ENCODE measurements around the gene IL1RN.

IL1RN gene

GRCh38 chr2:113127646-113128570 is 510 bp downstream of the IL1RN start:
- peak; percentile 67 to 83 (median 80) for DNase-seq

GRCh38 chr2:113129519-113130078 is 2.2 kb downstream of the IL1RN start:
- DNase-seq = no peak

DNA sequence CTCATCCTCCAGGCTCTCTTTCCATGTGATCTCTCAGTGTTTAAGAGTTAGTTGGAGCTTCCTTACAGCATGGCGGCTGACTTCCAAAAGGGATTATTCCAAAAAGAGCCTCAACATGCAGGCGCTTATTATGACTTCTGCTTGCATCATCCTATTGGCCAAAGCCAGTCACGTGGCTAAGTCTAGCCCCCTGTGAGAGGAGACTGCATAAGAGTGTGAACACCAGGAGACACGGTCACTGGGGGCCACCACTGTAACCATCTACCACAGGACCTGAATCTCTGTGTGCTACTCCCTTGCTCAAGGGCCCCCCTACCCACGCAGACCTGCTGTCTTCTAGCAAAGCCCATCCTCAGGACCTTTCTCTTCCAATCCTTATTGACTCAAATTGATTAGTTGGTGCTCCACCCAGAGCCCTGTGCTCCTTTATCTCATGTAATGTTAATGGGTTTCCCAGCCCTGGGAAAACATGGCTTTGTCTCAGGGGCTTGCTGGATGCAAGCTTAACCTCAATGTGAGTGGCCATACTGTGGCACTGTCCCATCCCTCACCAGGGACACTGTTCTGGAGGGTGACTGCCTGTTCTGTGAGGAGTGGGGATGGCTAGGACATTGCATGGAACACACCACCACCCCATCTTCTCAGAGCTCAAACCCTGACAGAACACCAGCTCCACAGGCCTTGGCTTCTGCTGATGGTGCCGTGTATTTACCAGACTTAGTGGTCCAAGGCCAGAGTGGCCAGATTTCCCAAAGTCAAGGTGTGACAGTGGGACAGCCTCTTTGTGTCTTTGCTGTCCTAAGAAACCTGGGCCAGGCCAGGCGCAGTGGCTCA is 4.2 kb downstream of the IL1RN start:
- no peak for DNase-seq

GRCh38 chr2:113132414-113133021 is 5.1 kb downstream of the IL1RN start:
- no peak for DNase-seq

- DNase-seq = peak in 1 of 4 experiments; percentile 24
Measured at GRCh38 chr2:113133704-113134598, 6.6 kb downstream of the IL1RN start.

DNA sequence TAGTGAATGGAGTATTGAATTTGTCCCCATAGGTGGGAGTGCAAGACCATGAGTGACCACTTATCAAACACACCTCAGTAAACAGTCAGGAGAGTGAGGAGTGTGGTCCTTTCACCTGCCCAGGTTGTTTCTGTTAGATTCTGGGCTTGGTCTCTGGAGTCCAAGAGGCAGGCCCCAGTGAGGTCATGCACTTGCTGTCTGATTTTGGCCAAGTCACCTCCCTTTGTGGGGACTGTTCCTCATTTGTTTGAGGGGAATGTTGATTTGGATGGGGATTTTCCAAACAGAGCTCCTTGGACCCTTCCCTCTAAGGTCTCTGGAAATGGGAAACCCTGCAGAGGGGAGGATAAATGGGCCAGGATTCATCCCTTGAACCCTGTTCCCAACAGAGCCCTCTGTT is 7.3 kb downstream of the IL1RN start:
- peak in 3 of 4 experiments; percentile 48 to 51 (median 50) for DNase-seq

- DNase-seq = peak in 1 of 4 experiments; percentile 39
Measured at GRCh38 chr2:113135317-113135716, 7.9 kb downstream of the IL1RN start.

- peak; percentile 72 to 81 (median 76) for DNase-seq
Measured at GRCh38 chr2:113136828-113137775, 9.7 kb downstream of the IL1RN start.

GRCh38 chr2:113137827-113138226 is 10.4 kb downstream of the IL1RN start:
- no peak for DNase-seq

DNA sequence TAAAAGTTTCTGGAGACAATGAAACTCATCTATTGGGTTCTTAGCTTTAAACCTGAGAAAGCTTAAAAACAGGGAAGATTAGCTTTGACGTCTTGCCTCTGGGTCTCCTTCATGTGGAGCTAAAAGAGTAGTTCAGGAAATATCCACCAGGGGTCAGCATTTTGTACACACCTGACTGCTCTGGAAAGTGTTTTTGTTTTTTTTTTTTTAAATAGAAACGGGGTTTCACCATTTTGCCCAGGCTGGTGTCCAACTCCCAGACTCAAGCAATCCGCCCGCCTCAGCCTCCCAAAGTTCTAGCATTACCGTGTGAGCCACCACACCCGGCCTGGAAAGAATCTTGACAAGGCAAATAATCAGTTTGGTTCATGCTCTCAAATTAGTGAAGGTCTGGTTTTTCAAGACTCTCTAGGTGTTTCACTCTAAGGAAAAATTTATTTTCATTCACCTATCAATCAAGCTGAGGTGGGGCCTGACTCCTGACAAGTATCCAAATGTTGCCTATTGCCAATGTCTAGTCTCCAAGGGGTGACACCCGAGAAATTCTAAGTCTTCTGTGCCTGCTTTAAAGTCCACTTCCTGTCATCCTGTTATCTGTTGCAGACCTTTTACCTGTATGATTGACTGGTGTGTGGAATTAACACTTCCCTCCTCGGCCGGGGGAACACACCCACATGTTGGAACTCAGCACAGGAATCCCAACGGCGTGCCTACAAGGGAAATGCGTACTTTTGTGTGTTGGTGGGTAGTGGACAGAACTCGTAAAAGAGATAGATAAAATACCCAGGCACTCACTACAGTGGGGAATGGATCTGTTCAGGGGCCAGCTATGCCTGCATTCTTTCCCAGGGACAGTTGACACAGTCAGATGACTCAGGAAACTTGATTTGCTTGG is 11.3 kb downstream of the IL1RN start:
- DNase-seq = peak; percentile 78 to 86 (median 82)

DNA sequence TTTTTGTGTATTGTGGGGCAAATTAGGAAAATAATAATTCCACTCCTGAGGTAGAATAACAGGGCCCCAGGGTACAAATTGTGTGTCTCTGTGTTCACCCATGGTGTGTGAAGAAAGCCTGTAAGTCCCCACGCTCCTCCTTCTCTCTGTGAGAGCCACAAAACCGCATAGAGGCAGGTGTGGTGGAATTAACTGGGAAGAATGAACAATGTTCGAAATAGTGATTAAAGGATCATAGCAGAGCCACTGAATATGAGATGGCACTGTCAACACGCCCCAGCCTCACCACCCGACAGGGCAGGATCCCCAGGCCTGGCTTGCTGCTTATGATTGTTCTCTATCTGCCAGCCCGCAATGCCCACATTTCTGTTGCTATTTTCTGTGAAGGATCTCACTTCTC is 14.1 kb downstream of the IL1RN start:
- no peak for DNase-seq

- DNase-seq = no peak
Measured at GRCh38 chr2:113142290-113142689, 14.9 kb downstream of the IL1RN start.

DNA sequence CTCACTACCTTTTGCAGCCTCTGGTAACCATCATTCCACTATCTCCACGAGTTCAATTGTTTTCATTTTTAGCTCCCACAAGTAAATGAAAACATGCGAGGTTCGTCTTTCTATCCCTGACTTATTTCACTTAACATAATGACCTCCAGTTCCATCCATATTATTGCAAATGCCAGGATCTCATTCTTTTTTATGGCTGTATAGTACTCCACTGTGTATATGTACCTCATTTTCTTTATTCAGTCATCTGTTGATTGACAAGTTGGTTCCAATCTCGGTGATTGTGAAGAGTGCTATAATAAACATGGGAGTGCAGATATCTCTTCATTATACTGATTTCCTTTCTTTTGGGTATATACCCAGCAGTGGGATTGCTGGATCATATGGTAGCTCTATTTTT is 16.9 kb downstream of the IL1RN start:
- DNase-seq = no peak

DNA sequence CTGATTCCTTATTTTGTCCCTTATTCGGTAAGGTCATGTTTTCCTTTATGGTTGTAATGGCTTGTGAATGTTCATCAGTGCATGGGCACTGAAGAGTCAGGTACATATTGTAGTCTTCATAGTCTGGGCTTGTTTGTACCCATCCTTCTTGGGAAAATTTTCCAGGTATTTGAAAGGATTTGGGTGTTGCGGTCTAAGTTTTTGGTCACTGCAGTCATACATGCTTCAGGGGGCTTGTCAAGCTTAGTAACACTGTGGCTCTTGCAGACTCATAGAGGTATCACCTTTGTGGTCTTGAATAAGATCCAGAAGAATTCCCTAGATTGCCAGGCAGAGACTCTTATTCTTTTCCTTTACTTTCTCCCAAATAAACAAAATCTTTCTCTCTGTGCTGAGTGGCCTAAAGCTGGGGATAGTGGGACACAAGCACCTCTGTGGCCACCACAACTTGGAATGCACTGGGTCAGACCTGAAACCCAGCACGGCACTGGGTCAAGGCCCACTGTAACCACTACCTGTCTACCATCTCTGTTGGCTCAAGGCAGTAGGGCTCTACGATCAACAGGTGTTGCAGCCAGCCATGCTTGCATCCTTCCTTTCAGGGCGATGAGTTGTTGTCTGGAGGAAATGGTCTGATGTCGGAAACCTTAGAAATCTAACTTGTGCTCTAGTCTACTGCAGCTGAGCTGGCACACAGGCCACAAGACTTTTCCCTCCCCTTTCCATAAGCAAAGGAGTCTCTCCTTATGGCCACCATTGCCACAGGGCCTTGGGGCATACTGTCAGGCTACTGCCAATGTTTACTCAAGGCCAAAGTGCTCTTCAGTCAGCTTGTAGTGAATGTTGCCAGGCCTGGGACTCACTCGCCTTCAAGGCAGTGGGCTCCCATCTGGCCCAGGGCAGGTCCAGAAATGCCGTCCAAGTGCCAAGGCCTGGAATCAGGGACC is 21.5 kb downstream of the IL1RN start:
- no peak for DNase-seq

- no peak for DNase-seq
Measured at GRCh38 chr2:113149553-113150257, 22.3 kb downstream of the IL1RN start.

- no peak for DNase-seq
Measured at GRCh38 chr2:113150258-113150601, 22.8 kb downstream of the IL1RN start.

DNA sequence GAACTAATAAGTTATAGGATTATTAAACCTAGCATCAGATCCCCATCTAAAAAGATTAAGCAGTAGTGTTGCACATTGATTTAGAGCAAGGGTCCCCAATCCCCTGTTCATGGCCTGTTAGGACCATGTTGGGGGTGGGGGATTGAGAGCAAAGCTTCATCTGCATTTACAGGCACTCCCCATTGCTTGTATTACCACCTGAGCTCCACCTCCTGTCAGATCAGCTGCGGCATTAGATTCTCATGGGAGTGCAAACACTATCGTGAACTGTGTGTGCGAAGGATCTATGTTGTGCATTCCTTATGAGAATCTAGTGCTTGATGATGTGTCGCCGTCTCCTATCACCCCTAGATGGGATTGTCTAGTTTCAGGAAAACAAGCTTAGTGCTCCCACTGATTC is 27.9 kb downstream of the IL1RN start:
- no peak for DNase-seq

Measured in suppressor macrophage (primary cell).